Astrocyte (in vitro differentiated cells and primary cell): ENCODE results near the gene CD160. TPM values are rescaled to one million over a fixed set of nuclear protein-coding genes. Genes with fewer than 3 reads are reported as not detected.

Source experiments
- DNase-seq: peaks from one replicate; pipeline ENCODE4 v3.0.0-alpha.2; 2010; ENCODE audit warnings: low read depth
- FAIRE-seq: peaks from 2 replicates; lab custom pipeline; 2011; peaks lifted over from hg19 to GRCh38; lab: Jason Lieb, UNC
- H2AFZ ChIP-seq: 2 replicates; pipeline ENCODE4 v1.6.0; 2012; ENCODE audit warnings: low read depth, low read length, inconsistent platforms
- H3K27ac ChIP-seq: 2 replicates; pipeline ENCODE4 v1.5.1; 2011; ENCODE audit warnings: low read depth, low read length, inconsistent platforms
- H3K27me3 ChIP-seq: 2 replicates; pipeline ENCODE4 v1.6.0; 2011; ENCODE audit warnings: low read length, inconsistent platforms; ENCODE audit not compliant: insufficient read depth
- H3K36me3 ChIP-seq: 2 replicates; pipeline ENCODE4 v1.5.1; 2011; ENCODE audit warnings: low read length, inconsistent platforms; ENCODE audit not compliant: insufficient read depth
- H3K4me1 ChIP-seq: 2 replicates; pipeline ENCODE4 v1.5.1; 2011; ENCODE audit warnings: low read length, inconsistent platforms; ENCODE audit not compliant: insufficient read depth
- H3K4me2 ChIP-seq: 2 replicates; pipeline ENCODE4 v1.6.0; 2012; ENCODE audit warnings: low read length, inconsistent platforms
- H3K4me3 ChIP-seq: 2 replicates; pipeline ENCODE4 v1.5.1; 2011; ENCODE audit warnings: low read depth, mild to moderate bottlenecking, low read length, inconsistent platforms; ENCODE audit not compliant: insufficient read depth
- H3K79me2 ChIP-seq: 2 replicates; pipeline ENCODE4 v1.6.0; 2012; ENCODE audit warnings: mild to moderate bottlenecking, low read length, inconsistent platforms; ENCODE audit not compliant: insufficient read depth
- H3K9ac ChIP-seq: 2 replicates; pipeline ENCODE4 v1.6.0; 2012; ENCODE audit warnings: mild to moderate bottlenecking, low read length, inconsistent platforms
- H3K9me3 ChIP-seq: 2 replicates; pipeline ENCODE4 v1.5.1; 2012; ENCODE audit warnings: low read depth, mild to moderate bottlenecking, low read length, inconsistent platforms; ENCODE audit not compliant: insufficient read depth
- H4K20me1 ChIP-seq: 2 replicates; pipeline ENCODE4 v1.6.0; 2012; ENCODE audit warnings: low read length, inconsistent platforms; ENCODE audit not compliant: insufficient read depth
- H3K27ac Mint-ChIP-seq: one replicate; pipeline ENCODE4 v1.8.0; 2021; ENCODE audit warnings: mild to moderate bottlenecking, mixed read lengths; ENCODE audit not compliant: unreplicated experiment
- H3K27me3 Mint-ChIP-seq: one replicate; pipeline ENCODE4 v1.8.0; 2021; ENCODE audit warnings: low read depth, mixed read lengths; ENCODE audit not compliant: unreplicated experiment
- H3K36me3 Mint-ChIP-seq: one replicate; pipeline ENCODE4 v1.8.0; 2021; ENCODE audit warnings: low read depth, mixed read lengths; ENCODE audit not compliant: unreplicated experiment
- H3K4me1 Mint-ChIP-seq: one replicate; pipeline ENCODE4 v1.8.0; 2021; ENCODE audit warnings: low read depth, mixed read lengths; ENCODE audit not compliant: unreplicated experiment
- H3K4me3 Mint-ChIP-seq: one replicate; pipeline ENCODE4 v1.8.0; 2021; ENCODE audit warnings: mild to moderate bottlenecking, moderate library complexity, mixed read lengths; ENCODE audit not compliant: unreplicated experiment
- H3K9me3 Mint-ChIP-seq: one replicate; pipeline ENCODE4 v1.8.0; 2021; ENCODE audit warnings: mild to moderate bottlenecking, mixed read lengths; ENCODE audit not compliant: unreplicated experiment
- CTCF ChIP-seq: IDR thresholded peaks from 2 replicates; pipeline ENCODE4 v1.5.1; 2011; ENCODE audit warnings: low read depth, mild to moderate bottlenecking, inconsistent platforms, low read length, moderate library complexity; ENCODE audit not compliant: insufficient read depth
- EZH2 ChIP-seq: IDR thresholded peaks from 2 replicates; pipeline ENCODE4 v1.6.1; 2012; ENCODE audit warnings: mild to moderate bottlenecking, low read length, inconsistent platforms; ENCODE audit not compliant: insufficient read depth
- total RNA-seq: library from RNA; stranded (reverse); gene quantifications from 2 replicates; pipeline ENCODE4 v1.2.1, GENCODE V29; 2021

Gene CD160
- total RNA-seq, 1 donor from 2014 or later: not detected

GRCh38 chr1:145785547-145785946 lies 66.2 kb downstream of the CD160 start:
- Mint-ChIP-seq H3K27ac (peak overlapping the region; percentile 28), H3K4me3 (no peak overlapping the region), H3K36me3 (peaks cover 5% of the 10 kb centered on the region), H3K27me3 (no peaks in the 10 kb centered on the region), H3K9me3 (no peaks in the 10 kb centered on the region), H3K4me1 (peaks cover 39% of the 10 kb centered on the region)
- Histone ChIP-seq H2AFZ (no peak overlapping the region), H3K27me3 (no peaks in the 10 kb centered on the region), H3K4me2 (no peak overlapping the region), H3K9me3 (no peaks in the 10 kb centered on the region), H3K79me2 (peaks cover 17% of the 10 kb centered on the region), H3K4me1 (peaks cover 25% of the 10 kb centered on the region), H3K9ac (no peak overlapping the region), H4K20me1 (peaks cover 5% of the 10 kb centered on the region), H3K36me3 (peaks cover 5% of the 10 kb centered on the region), H3K4me3 (no peak overlapping the region), H3K27ac (no peak overlapping the region)
- no peak for TF ChIP-seq EZH2
- TF ChIP-seq CTCF: no peak
- FAIRE-seq (no peak), DNase-seq (no peak)

- Mint-ChIP-seq H3K4me1 (peaks cover 34% of the 10 kb centered on the region), H3K27me3 (no peaks in the 10 kb centered on the region), H3K36me3 (peaks cover 4% of the 10 kb centered on the region), H3K27ac (no peak overlapping the region), H3K9me3 (no peaks in the 10 kb centered on the region), H3K4me3 (no peak overlapping the region)
- no peak overlapping the region for H3K9ac ChIP-seq
- H2AFZ ChIP-seq: no peak overlapping the region
- H3K79me2 ChIP-seq: peaks cover 17% of the 10 kb centered on the region
- H3K27me3 ChIP-seq: no peaks in the 10 kb centered on the region
- no peaks in the 10 kb centered on the region for H3K9me3 ChIP-seq
- peaks cover 5% of the 10 kb centered on the region for H4K20me1 ChIP-seq
- H3K36me3 ChIP-seq: peaks cover 5% of the 10 kb centered on the region
- peaks cover 25% of the 10 kb centered on the region for H3K4me1 ChIP-seq
- no peak overlapping the region for H3K27ac ChIP-seq
- DNase-seq: no peak
- FAIRE-seq: no peak
- no peak overlapping the region for H3K4me2 ChIP-seq
- TF ChIP-seq CTCF: no peak
- TF ChIP-seq EZH2: no peak
- H3K4me3 ChIP-seq: no peak overlapping the region
These were observed 67.0 kb downstream of the CD160 start for GRCh38 chr1:145786271-145786670.

GRCh38 chr1:145788580-145788979 lies 69.3 kb downstream of the CD160 start:
- Histone ChIP-seq H3K27ac (no peak overlapping the region), H3K36me3 (peaks cover 5% of the 10 kb centered on the region), H2AFZ (no peak overlapping the region), H3K4me2 (no peak overlapping the region), H4K20me1 (peaks cover 12% of the 10 kb centered on the region), H3K27me3 (no peaks in the 10 kb centered on the region), H3K4me3 (no peak overlapping the region), H3K79me2 (peaks cover 28% of the 10 kb centered on the region), H3K9me3 (no peaks in the 10 kb centered on the region), H3K9ac (no peak overlapping the region), H3K4me1 (peaks cover 15% of the 10 kb centered on the region)
- FAIRE-seq (no peak), DNase-seq (no peak)
- Mint-ChIP-seq H3K36me3 (peaks cover 7% of the 10 kb centered on the region), H3K9me3 (no peaks in the 10 kb centered on the region), H3K4me3 (no peak overlapping the region), H3K27ac (no peak overlapping the region), H3K27me3 (no peaks in the 10 kb centered on the region), H3K4me1 (peaks cover 26% of the 10 kb centered on the region)
- TF ChIP-seq EZH2 (no peak), CTCF (no peak)
